HG03159 (cell line): ENCODE measurements around the gene C14orf180.

Source experiments
- ATAC-seq: cut with Tn5 transposase; IDR thresholded peaks from one replicate; pipeline ENCODE4 v1.9.1; 2021; ENCODE audit warnings: mild to moderate bottlenecking, moderate library complexity; ENCODE audit not compliant: unreplicated experiment

Gene C14orf180

GRCh38 chr14:104592292-104592672 is 12.7 kb downstream of the C14orf180 start:
- no peak for ATAC-seq

GRCh38 chr14:104592785-104593184 is 13.2 kb downstream of the C14orf180 start:
- ATAC-seq = no peak

- no peak for ATAC-seq
Measured at GRCh38 chr14:104593241-104593701, 13.7 kb downstream of the C14orf180 start.

- no peak for ATAC-seq
Measured at GRCh38 chr14:104593710-104594136, 14.2 kb downstream of the C14orf180 start.

- ATAC-seq = no peak
Measured at GRCh38 chr14:104594310-104595046, 14.9 kb downstream of the C14orf180 start.

- ATAC-seq = no peak
Measured at GRCh38 chr14:104595116-104595675, 15.6 kb downstream of the C14orf180 start.

GRCh38 chr14:104595911-104596450 is 16.4 kb downstream of the C14orf180 start:
- no peak for ATAC-seq

DNA sequence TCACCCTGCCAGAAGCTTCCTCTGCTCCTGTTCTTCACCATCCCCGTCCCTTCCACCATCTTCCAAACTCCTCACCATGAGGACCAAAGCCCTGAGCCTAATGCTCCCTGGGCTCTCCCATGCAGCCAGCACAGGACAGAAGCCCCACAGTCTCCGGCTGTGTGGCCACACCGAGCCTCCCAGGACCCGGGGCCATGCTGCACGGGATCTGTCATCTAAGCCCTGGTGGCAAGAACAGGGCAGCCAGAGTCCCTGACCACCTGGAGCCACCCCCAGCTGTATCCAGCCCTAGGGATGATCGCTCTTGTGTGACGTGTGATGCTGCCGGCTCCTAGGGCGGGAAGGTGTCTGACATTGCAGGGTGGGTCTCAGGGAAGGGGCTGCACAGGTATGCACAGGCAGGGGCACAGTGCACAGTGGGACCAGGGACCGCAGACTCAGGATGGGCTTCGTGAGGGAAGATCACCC is 16.9 kb downstream of the C14orf180 start:
- ATAC-seq = no peak

GRCh38 chr14:104596927-104597351 is 17.4 kb downstream of the C14orf180 start:
- ATAC-seq = no peak

- no peak for ATAC-seq
Measured at GRCh38 chr14:104597576-104597975, 18.0 kb downstream of the C14orf180 start.

DNA sequence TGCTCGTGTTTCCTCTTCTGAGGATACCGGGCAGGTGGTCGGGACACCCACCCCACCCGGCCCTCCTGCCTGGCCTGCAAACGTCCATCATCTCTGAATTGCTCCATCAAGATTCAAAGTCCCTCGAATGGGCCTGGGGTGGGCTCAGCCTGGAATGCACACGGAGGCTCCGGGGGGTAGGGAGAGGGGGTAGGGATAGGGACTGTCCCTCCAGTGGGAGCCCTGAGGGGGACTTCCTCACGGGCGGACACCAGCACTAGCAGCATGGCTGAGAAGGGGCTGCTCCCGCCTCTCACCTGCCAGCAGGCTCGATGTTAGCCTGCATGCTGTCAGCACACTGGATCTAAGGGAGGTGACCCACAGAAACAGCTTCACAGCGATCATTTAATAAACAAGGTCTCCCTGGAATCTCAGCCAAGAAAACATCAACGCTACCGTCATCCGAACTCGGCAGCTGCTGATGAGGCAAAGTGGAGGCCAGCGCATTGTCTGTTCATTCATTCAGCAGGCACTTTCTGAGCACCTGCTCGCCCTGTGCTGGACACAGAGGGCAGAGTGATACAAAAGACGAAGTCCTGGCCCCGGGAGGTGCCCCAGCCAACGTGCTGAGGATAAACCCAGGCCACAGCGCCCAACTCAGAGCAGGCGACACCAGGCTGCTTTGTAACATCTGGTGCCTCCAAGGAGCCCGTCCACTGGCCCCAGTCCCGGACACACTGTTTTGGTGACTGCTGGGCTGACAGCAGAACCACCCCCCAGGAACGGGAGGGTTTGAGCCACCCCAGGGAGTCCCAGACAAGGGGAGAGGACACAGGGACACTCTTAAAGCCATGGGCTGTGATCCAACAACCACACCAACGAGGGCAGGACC is 18.7 kb downstream of the C14orf180 start:
- ATAC-seq = no peak

GRCh38 chr14:104598910-104599273 is 19.3 kb downstream of the C14orf180 start:
- ATAC-seq = no peak

- ATAC-seq = no peak
Measured at GRCh38 chr14:104599446-104599845, 19.9 kb downstream of the C14orf180 start.

- ATAC-seq = no peak
Measured at GRCh38 chr14:104600141-104600643, 20.6 kb downstream of the C14orf180 start.

DNA sequence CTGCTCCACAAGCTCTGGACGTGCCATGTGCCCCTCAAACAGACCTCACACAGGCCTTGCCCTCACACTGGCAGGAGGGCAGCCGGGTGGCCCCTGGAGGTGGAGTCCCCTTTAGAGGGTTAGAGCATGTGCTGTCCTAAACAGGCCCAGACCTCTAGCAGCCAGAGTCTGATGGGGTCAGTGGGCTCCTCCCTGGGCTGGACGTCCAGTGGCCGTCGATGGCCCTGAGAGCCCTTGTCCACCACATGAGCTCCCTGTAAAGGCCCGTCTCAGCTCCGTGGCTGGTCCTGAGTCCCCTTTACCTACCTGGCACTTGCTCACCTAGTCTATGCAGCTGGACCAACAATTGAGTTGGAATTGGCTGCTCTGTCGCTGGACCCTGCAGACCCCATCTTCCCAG is 21.2 kb downstream of the C14orf180 start:
- no peak for ATAC-seq

GRCh38 chr14:104601786-104602185 is 22.2 kb downstream of the C14orf180 start:
- ATAC-seq = no peak

GRCh38 chr14:104602315-104602932 is 22.9 kb downstream of the C14orf180 start:
- no peak for ATAC-seq

DNA sequence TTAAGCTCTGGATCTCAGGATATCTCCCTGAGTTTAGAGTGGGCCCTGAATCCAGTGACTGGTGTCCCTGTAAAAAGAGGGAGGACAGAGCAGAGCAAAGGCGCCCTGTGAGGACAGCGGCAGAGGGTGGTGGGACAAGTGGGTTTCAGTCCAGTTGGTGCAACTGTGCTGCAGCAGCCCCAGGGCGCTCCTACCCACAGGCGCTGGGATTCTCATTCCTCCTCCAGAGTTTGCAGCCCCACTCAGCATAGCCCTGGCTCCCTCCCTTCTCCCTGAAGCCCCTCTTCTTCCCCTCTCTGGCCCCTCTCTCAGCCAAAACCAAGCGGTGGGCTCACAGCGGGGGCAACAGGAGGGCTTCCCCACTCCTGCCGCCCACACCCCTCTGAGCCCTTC is 23.4 kb downstream of the C14orf180 start:
- no peak for ATAC-seq

DNA sequence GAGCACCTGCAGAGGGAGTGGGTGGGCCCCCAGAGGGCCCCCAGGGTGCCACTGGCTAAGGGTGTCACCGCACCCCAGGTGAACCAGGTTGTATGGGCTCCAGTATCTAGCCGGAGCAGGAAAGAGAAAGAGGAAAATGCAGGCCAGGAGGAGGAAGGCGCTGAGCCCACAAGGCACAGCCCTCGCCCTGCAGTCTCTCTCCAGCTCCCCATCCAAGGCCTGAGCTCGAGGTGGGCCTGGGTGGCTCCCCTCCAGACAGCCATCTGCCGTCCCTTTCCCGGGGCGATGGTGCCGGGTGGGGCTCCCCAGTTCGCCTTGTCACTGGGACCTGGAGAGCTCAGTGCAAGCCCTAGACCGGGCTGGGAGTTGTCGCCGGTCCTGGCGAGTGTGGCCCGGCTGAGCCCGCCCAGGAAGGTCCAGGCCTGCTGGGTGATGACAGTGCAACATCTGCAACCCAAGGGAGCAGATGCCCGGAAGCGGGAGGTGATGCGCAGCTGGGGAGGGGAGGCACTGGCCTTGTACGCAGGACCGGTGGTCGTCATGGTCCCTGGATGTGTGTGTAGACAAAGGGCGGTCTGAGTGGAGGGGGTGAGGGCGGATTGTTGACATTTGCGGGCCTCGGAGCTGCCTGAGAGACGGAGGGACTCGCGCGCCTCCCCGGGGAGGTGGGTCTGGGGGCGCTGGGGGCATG is 24.3 kb downstream of the C14orf180 start:
- no peak for ATAC-seq
